Endothelial cell of umbilical vein (primary cell): Measurements from ENCODE around the gene CYBB. TPM values are rescaled to one million over a fixed set of nuclear protein-coding genes. Genes with fewer than 3 reads are reported as not detected.

Experiments
- BruUV-seq: library from RNA; stranded (reverse); fragments of 400-500 nt; replicated peaks from 2 replicates; lab custom pipeline; 2021; lab: Mats Ljungman, UMichigan
- CTCF ChIA-PET: fragments of 300-600, 350-600 bp; sonication (Branson Sonifier 250); formaldehyde crosslinking; loops from one replicate; lab custom pipeline; 2021; ENCODE audit warnings: antibody characterized with exemption, inconsistent platforms; lab: Charles Lee
- POLR2A ChIA-PET: fragments of 300-600, 350-600 bp; sonication (Branson Sonifier 250); formaldehyde crosslinking; loops from one replicate; lab custom pipeline; 2021; ENCODE audit warnings: antibody characterized with exemption, inconsistent platforms; lab: Charles Lee
- DNase-seq: peaks from one replicate; pipeline ENCODE4 v3.0.0-alpha.2; 2011; ENCODE audit warnings: low read depth, low spot score
- FAIRE-seq: peaks from 2 replicates; lab custom pipeline; 2011; peaks lifted over from hg19 to GRCh38; lab: Jason Lieb, UNC
- H2AFZ ChIP-seq: 2 replicates; pipeline ENCODE4 v1.6.0; 2012; ENCODE audit warnings: low read depth, low read length, control low read depth, inconsistent platforms
- H3K27ac ChIP-seq: 2 replicates; pipeline ENCODE4 v1.5.1; 2011; ENCODE audit warnings: low read depth, mild to moderate bottlenecking, control low read depth, low read length, moderate library complexity; ENCODE audit not compliant: insufficient read depth
- H3K27me3 ChIP-seq, 2 experiments: 2 replicates each; pipeline versions ENCODE4 v1.6.0 to v1.6.1; 2011; ENCODE audit warnings: low read length in 2 of 2, mixed read lengths in 1 of 2; ENCODE audit not compliant: control insufficient read depth in 2 of 2, insufficient read depth in 2 of 2
- H3K36me3 ChIP-seq, 2 experiments: 2 replicates in 1 of 2; 3 replicates in 1 of 2; pipeline ENCODE4 v1.5.1; 2011; ENCODE audit warnings: low read length in 2 of 2, mild to moderate bottlenecking in 1 of 2, moderate library complexity in 1 of 2; ENCODE audit not compliant: control insufficient read depth in 2 of 2, insufficient read depth in 2 of 2; ENCODE audit errors: extremely low read depth in 1 of 2
- H3K4me1 ChIP-seq: 3 replicates; pipeline ENCODE4 v1.5.1; 2011; ENCODE audit warnings: mild to moderate bottlenecking, low read length; ENCODE audit not compliant: control insufficient read depth, insufficient read depth; ENCODE audit errors: extremely low read depth
- H3K4me2 ChIP-seq: 2 replicates; pipeline ENCODE4 v1.6.1; 2011; ENCODE audit warnings: low read length, control low read depth, mixed read lengths; ENCODE audit not compliant: insufficient read depth
- H3K4me3 ChIP-seq, 3 experiments: fragments of 200-600 bp in 1 of 3; sonication (generic), shearing (Covaris generic) in 1 of 3; replicated peaks in 1 of 3; 2 replicates each; pipeline ENCODE4 v1.5.1; 2011 to 2016; ENCODE audit warnings: control low read depth in 3 of 3, low read length in 3 of 3, mild to moderate bottlenecking in 2 of 3, inconsistent platforms in 1 of 3, low read depth in 1 of 3, moderate library complexity in 1 of 3; ENCODE audit not compliant: insufficient read depth in 1 of 3
- H3K79me2 ChIP-seq: 2 replicates; pipeline ENCODE4 v1.6.0; 2012; ENCODE audit warnings: low read length, inconsistent platforms; ENCODE audit not compliant: control insufficient read depth, insufficient read depth
- H3K9ac ChIP-seq: replicated peaks from 2 replicates; pipeline ENCODE3; 2011; ENCODE audit warnings: low read length, control low read depth; ENCODE audit not compliant: insufficient read depth; ENCODE audit errors: extremely low read depth
- H3K9me1 ChIP-seq: replicated peaks from 3 replicates; pipeline ENCODE4 v1.6.0; 2011; ENCODE audit warnings: mild to moderate bottlenecking, low read length; ENCODE audit not compliant: control insufficient read depth, insufficient read depth; ENCODE audit errors: extremely low read depth
- H3K9me3 ChIP-seq: replicated peaks from 2 replicates; pipeline ENCODE4 v1.5.1; 2012; ENCODE audit warnings: low read length, inconsistent platforms; ENCODE audit not compliant: control insufficient read depth, insufficient read depth
- H4K20me1 ChIP-seq: replicated peaks from 2 replicates; pipeline ENCODE3; 2011; ENCODE audit warnings: mild to moderate bottlenecking, low read length; ENCODE audit not compliant: control insufficient read depth, insufficient read depth; ENCODE audit errors: extremely low read depth
- EZH2 ChIP-seq: IDR thresholded peaks from 2 replicates; pipeline ENCODE4 v1.6.1; 2012; ENCODE audit warnings: borderline replicate concordance, low read depth, mild to moderate bottlenecking, moderate library complexity, low read length, inconsistent platforms; ENCODE audit not compliant: severe bottlenecking
- FOS ChIP-seq: IDR thresholded peaks from 2 replicates; pipeline ENCODE4 v1.6.1; 2011; ENCODE audit warnings: mild to moderate bottlenecking, low read length, moderate library complexity, borderline replicate concordance; ENCODE audit not compliant: insufficient read depth
- GATA2 ChIP-seq: IDR thresholded peaks from 2 replicates; pipeline ENCODE4 v1.7.0; 2011; ENCODE audit warnings: low read depth, mild to moderate bottlenecking, moderate library complexity, mixed read lengths, low read length; ENCODE audit not compliant: insufficient read length, insufficient read depth
- JUN ChIP-seq: IDR thresholded peaks from 2 replicates; pipeline ENCODE4 v1.6.1; 2011; ENCODE audit warnings: borderline replicate concordance, low read depth; ENCODE audit not compliant: insufficient read length, insufficient read depth
- MYC ChIP-seq: IDR thresholded peaks from one replicate; pipeline ENCODE4 v1.6.1; 2011; ENCODE audit warnings: mild to moderate bottlenecking, low read depth, low read length
- POLR2A ChIP-seq: IDR thresholded peaks from 2 replicates; pipeline ENCODE4 v1.6.1; 2012; ENCODE audit warnings: low read depth, mild to moderate bottlenecking, control low read depth, low read length
- POLR2AphosphoS5 ChIP-seq: IDR thresholded peaks from 2 replicates; pipeline ENCODE4 v1.6.1; 2012; ENCODE audit warnings: low read depth, mild to moderate bottlenecking, control low read depth, low read length, moderate library complexity; ENCODE audit not compliant: insufficient read depth
- dilution Hi-C: fragments of 300-500 bp; cut with MboI; formaldehyde crosslinking; loops from one replicate; pipeline ENCODE4 v1.15.0; 2019; ENCODE audit warnings: low sequenced_read_pairs; ENCODE audit not compliant: extremely low pct_ligation_motif_present
- intact Hi-C: fragments of 100-400 bp; cut with micrococcal nuclease; formaldehyde crosslinking; loops from one replicate; pipeline ENCODE4 v1.10.0; 2022
- polyA plus RNA-seq, 4 experiments: library from polyadenylated mRNA; depleted of rRNA in 3 of 4; stranded (reverse) in 3 of 4; unstranded in 1 of 4; fragments of >200 nt; gene quantifications; 2 replicates each; pipeline versions ENCODE4 v1.2.1 to v1.2.3, GENCODE V29; 2011 to 2012; ENCODE audit warnings: missing spikeins in 1 of 4
- total RNA-seq: library from RNA; stranded (reverse); gene quantifications from 2 replicates; pipeline ENCODE4 v1.2.3, GENCODE V29; 2021
- TF ChIP-seq, protein P1 (sequence below): IDR thresholded peaks from 2 replicates; pipeline ENCODE4 v1.6.1; 2011; ENCODE audit not compliant: insufficient read depth, insufficient read length
- TF ChIP-seq, protein P2 (sequence below), 2 donors: IDR thresholded peaks; 1 replicate in 1 of 2; 2 replicates in 1 of 2; pipeline ENCODE4 v1.5.1; 2011; ENCODE audit warnings: low read length in 2 of 2, mild to moderate bottlenecking in 2 of 2, moderate library complexity in 2 of 2, control low read depth in 1 of 2, inconsistent platforms in 1 of 2, low read depth in 1 of 2; ENCODE audit not compliant: insufficient read depth in 1 of 2; ENCODE audit errors: extremely low read depth in 1 of 2

Gene CYBB
- total and polyA plus RNA-seq, 2 donors (not counting 3 experiments of a cell fraction or from before 2014, with no cell fraction given) = not detected

DNA sequence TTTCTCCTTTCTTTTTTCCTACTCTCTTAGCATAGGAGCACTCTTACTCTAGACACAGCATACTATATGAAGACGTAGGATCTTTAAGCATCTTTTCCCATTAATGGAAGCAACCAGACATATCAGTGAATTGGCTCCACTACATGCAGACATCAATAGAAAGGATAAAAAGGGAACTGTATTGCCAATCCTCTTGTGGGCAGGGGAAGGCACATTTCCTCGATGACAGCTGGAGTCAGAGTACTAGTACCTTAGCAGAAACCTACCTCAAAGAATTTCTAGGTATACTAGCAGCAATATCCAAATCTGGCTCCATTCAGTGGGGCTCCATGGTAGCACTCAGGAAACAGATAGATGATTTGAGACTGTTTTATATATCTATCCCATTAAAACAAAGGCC is 20.1 kb downstream of the CYBB start:
- H3K27me3 ChIP-seq = peaks cover 0 to 3% of the 10 kb centered on the region in 2 experiments
- no peaks in the 10 kb centered on the region for H3K9me1 ChIP-seq
- no peaks in the 10 kb centered on the region for H3K9me3 ChIP-seq
- no peak overlapping the region for H2AFZ ChIP-seq
- H3K4me2 ChIP-seq = no peak overlapping the region
- H4K20me1 ChIP-seq = no peaks in the 10 kb centered on the region
- intact Hi-C loops (no loop called here), dilution Hi-C loops (no loop called here)
- H3K4me3 ChIP-seq = no peak overlapping the region
- no peak overlapping the region for H3K9ac ChIP-seq
- DNase-seq (no peak), FAIRE-seq (no peak)
- H3K4me1 ChIP-seq = no peaks in the 10 kb centered on the region
- TF ChIP-seq GATA2 (no peak), FOS (no peak)
- POLR2A ChIA-PET = no interaction called here
- no peak overlapping the region for H3K27ac ChIP-seq
- no peaks in the 10 kb centered on the region for H3K79me2 ChIP-seq
- no TSS peak for BruUV-seq
- CTCF ChIA-PET = no interaction called here
- H3K36me3 ChIP-seq = no peaks in the 10 kb centered on the region

DNA sequence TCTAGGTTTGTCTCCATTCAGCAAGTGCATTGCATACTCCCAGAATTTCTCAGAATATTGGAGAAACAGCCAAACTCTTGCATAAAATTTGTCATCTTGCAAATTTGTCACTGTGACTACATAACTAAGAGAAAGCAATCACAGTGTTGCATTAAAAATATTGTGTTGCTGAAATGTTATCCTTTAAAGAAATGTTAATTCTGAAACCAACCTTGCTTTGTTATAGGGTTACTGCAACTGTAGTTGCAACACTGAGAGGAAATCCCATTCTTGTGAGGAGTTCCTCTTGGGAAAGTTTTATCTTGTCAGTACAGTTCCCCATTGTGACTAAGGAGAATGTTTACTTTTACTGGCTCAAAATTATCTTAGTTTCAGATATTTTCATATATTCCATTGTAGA is 20.9 kb downstream of the CYBB start:
- FAIRE-seq (no peak), DNase-seq (no peak)
- Histone ChIP-seq H3K4me3 (no peak overlapping the region), H3K9ac (no peak overlapping the region), H4K20me1 (no peaks in the 10 kb centered on the region), H3K79me2 (no peaks in the 10 kb centered on the region), H3K36me3 (no peaks in the 10 kb centered on the region), H3K4me1 (no peaks in the 10 kb centered on the region), H3K9me1 (no peaks in the 10 kb centered on the region), H3K4me2 (no peak overlapping the region), H3K9me3 (no peaks in the 10 kb centered on the region), H2AFZ (no peak overlapping the region), H3K27me3 (no peaks in the 10 kb centered on the region), H3K27ac (no peak overlapping the region)
- dilution Hi-C loops = no loop called here
- intact Hi-C loops = no loop called here
- no TSS peak for BruUV-seq
- POLR2A ChIA-PET = no interaction called here
- no peak for TF ChIP-seq POLR2A
- TF ChIP-seq MYC = no peak
- no peak for TF ChIP-seq GATA2
- TF ChIP-seq EZH2 = no peak
- TF ChIP-seq POLR2AphosphoS5 = no peak
- no peak for TF ChIP-seq FOS
- TF ChIP-seq JUN = no peak
- TF ChIP-seq, protein P1, sequence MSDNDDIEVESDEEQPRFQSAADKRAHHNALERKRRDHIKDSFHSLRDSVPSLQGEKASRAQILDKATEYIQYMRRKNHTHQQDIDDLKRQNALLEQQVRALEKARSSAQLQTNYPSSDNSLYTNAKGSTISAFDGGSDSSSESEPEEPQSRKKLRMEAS = no peak
- TF ChIP-seq, protein P2, sequence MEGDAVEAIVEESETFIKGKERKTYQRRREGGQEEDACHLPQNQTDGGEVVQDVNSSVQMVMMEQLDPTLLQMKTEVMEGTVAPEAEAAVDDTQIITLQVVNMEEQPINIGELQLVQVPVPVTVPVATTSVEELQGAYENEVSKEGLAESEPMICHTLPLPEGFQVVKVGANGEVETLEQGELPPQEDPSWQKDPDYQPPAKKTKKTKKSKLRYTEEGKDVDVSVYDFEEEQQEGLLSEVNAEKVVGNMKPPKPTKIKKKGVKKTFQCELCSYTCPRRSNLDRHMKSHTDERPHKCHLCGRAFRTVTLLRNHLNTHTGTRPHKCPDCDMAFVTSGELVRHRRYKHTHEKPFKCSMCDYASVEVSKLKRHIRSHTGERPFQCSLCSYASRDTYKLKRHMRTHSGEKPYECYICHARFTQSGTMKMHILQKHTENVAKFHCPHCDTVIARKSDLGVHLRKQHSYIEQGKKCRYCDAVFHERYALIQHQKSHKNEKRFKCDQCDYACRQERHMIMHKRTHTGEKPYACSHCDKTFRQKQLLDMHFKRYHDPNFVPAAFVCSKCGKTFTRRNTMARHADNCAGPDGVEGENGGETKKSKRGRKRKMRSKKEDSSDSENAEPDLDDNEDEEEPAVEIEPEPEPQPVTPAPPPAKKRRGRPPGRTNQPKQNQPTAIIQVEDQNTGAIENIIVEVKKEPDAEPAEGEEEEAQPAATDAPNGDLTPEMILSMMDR (IDR thresholded peaks at IDR 0.05; ENCODE audit: extremely low read depth in 1 of 2, insufficient read depth in 1 of 2, low read depth in 1 of 2, low read length in 2 of 2) = no peak
- CTCF ChIA-PET = no interaction called here
